SK-N-SH treated with all-trans-retinoic acid at 6 μM for 48 hours (cell line): ENCODE results near the gene SMTNL2.

Source experiments
- ATAC-seq: fragments of 200-7000 bp; cut with Tn5 transposase; 3 replicates; pipeline ENCODE4 v1.9.1; 2020; ENCODE audit warnings: mild to moderate bottlenecking, moderate library complexity
- ARNTL ChIP-seq: fragments of 450-650 bp; formaldehyde crosslinking; IDR thresholded peaks from 2 replicates; pipeline ENCODE4 v1.5.0; 2020; ENCODE audit warnings: low read depth, mild to moderate bottlenecking, moderate library complexity, borderline replicate concordance
- BACH2 ChIP-seq: fragments of 250-450 bp; sonication (Bioruptor Pico); IDR thresholded peaks from 2 replicates; pipeline ENCODE4 v1.9.0; 2021; ENCODE audit warnings: mild to moderate bottlenecking, borderline replicate concordance
- CSDC2 ChIP-seq: fragments of 250-450 bp; sonication (Bioruptor Pico); IDR thresholded peaks from 2 replicates; pipeline ENCODE4 v1.5.0; 2020; ENCODE audit warnings: mild to moderate bottlenecking, moderate library complexity
- ESRRG ChIP-seq: fragments of 250-450 bp; sonication (Bioruptor Pico); IDR thresholded peaks from 2 replicates; pipeline ENCODE4 v1.6.1; 2021; ENCODE audit warnings: mild to moderate bottlenecking
- GLIS3 ChIP-seq: fragments of 250-450 bp; sonication (Bioruptor Pico); IDR thresholded peaks from 2 replicates; pipeline ENCODE4 v1.5.0; 2020; ENCODE audit warnings: mild to moderate bottlenecking, moderate library complexity
- ISL1 ChIP-seq: fragments of 250-450 bp; sonication (Bioruptor Pico); IDR thresholded peaks from 2 replicates; pipeline ENCODE4 v2.1.2; 2022; ENCODE audit warnings: mild to moderate bottlenecking, moderate library complexity
- OSR1 ChIP-seq: fragments of 250-450 bp; sonication (Bioruptor Pico); IDR thresholded peaks from 2 replicates; pipeline ENCODE4 v1.8.0; 2022; ENCODE audit warnings: moderate library complexity, mild to moderate bottlenecking, inconsistent platforms
- PPARA ChIP-seq: fragments of 250-450 bp; sonication (Bioruptor Pico); IDR thresholded peaks from 2 replicates; pipeline ENCODE4 v1.5.0; 2020; ENCODE audit warnings: mild to moderate bottlenecking, borderline replicate concordance
- RARB ChIP-seq: fragments of 250-450 bp; sonication (Bioruptor Pico); IDR thresholded peaks from 2 replicates; pipeline ENCODE4 v1.8.0; 2021; ENCODE audit warnings: mild to moderate bottlenecking, moderate library complexity
- SNAI2 ChIP-seq: fragments of 250-450 bp; sonication (Bioruptor Pico); IDR thresholded peaks from 2 replicates; pipeline ENCODE4 v1.5.0; 2020; ENCODE audit warnings: mild to moderate bottlenecking, moderate library complexity
- TCF4 ChIP-seq: fragments of 250-450 bp; sonication (Bioruptor Pico); IDR thresholded peaks from 2 replicates; pipeline ENCODE4 v1.8.0; 2021; ENCODE audit warnings: mild to moderate bottlenecking, moderate library complexity, borderline replicate concordance
- TOX ChIP-seq: fragments of 250-450 bp; sonication (Bioruptor Pico); IDR thresholded peaks from 2 replicates; pipeline ENCODE4 v1.8.0; 2021; ENCODE audit warnings: mild to moderate bottlenecking, moderate library complexity, borderline replicate concordance
- ZC3H10 ChIP-seq: fragments of 250-450 bp; sonication (Bioruptor Pico); IDR thresholded peaks from 2 replicates; pipeline ENCODE4 v1.5.1; 2021; ENCODE audit warnings: mild to moderate bottlenecking, moderate library complexity
- ZFP3 ChIP-seq: fragments of 250-450 bp; sonication (Bioruptor Pico); IDR thresholded peaks from 2 replicates; pipeline ENCODE4 v1.5.0; 2020; ENCODE audit warnings: mild to moderate bottlenecking, moderate library complexity
- ZFP30 ChIP-seq: fragments of 450-650 bp; formaldehyde crosslinking; IDR thresholded peaks from 2 replicates; pipeline ENCODE4 v1.5.0; 2022; ENCODE audit warnings: mild to moderate bottlenecking, moderate library complexity
- ZNF565 ChIP-seq: fragments of 450-650 bp; formaldehyde crosslinking; conservative IDR thresholded peaks from 2 replicates; pipeline ENCODE4 v1.5.0; 2020; ENCODE audit warnings: low read depth, mild to moderate bottlenecking, moderate library complexity
- ZNF70 ChIP-seq: fragments of 450-650 bp; formaldehyde crosslinking; IDR thresholded peaks from 2 replicates; pipeline ENCODE4 v1.5.0; 2020; ENCODE audit warnings: mild to moderate bottlenecking, moderate library complexity
- ZNF8 ChIP-seq: fragments of 450-650 bp; formaldehyde crosslinking; IDR thresholded peaks from 2 replicates; pipeline ENCODE4 v1.5.0; 2020; ENCODE audit warnings: mild to moderate bottlenecking, moderate library complexity
- TF ChIP-seq, protein P1 (sequence below): fragments of 250-450 bp; sonication (Bioruptor Pico); IDR thresholded peaks from 2 replicates; pipeline ENCODE4 v1.8.0; 2021; ENCODE audit warnings: low read depth, mild to moderate bottlenecking, moderate library complexity, borderline replicate concordance
- TF ChIP-seq, protein P2 (sequence below): fragments of 250-450 bp; sonication (Bioruptor Pico); IDR thresholded peaks from 2 replicates; pipeline ENCODE4 v1.5.0; 2020; ENCODE audit warnings: mild to moderate bottlenecking, moderate library complexity
- TF ChIP-seq, protein P3 (sequence below): fragments of 250-450 bp; sonication (Bioruptor Pico); IDR thresholded peaks from 2 replicates; pipeline ENCODE4 v1.5.1; 2021; ENCODE audit warnings: mild to moderate bottlenecking, moderate library complexity
- TF ChIP-seq, protein P4 (sequence below): fragments of 250-450 bp; sonication (Bioruptor Pico); IDR thresholded peaks from 2 replicates; pipeline ENCODE4 v1.5.1; 2020; ENCODE audit warnings: low read depth, mild to moderate bottlenecking, moderate library complexity

SMTNL2 gene

DNA sequence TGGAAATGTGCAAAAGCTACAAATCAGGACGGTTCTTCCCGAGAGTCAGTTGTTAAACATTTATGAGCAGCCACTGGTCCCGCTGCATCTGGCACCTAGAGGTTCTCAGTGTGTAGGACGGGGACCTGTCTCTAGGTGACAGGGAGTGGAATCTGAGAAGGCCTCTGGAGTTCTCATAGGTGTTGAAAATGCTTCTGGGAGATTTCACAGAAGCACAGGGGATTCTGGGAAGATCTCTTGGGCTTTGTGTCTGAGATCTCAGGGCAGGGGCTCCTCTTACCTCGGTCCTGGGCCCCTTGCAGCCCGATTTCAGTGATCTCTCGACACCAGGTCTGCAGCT is 48.2 kb downstream of the SMTNL2 start:
- no peak for TF ChIP-seq ISL1 (CRISPR knock-in tag)
- TF ChIP-seq ZNF565 = no peak
- no peak for TF ChIP-seq ZFP3 (CRISPR knock-in tag)
- TF ChIP-seq SNAI2 (CRISPR knock-in tag) = no peak
- TF ChIP-seq OSR1 (CRISPR knock-in tag) = no peak
- TF ChIP-seq ZNF8 (CRISPR knock-in tag) = no peak
- no peak for TF ChIP-seq ZNF70
- TF ChIP-seq, protein P1, sequence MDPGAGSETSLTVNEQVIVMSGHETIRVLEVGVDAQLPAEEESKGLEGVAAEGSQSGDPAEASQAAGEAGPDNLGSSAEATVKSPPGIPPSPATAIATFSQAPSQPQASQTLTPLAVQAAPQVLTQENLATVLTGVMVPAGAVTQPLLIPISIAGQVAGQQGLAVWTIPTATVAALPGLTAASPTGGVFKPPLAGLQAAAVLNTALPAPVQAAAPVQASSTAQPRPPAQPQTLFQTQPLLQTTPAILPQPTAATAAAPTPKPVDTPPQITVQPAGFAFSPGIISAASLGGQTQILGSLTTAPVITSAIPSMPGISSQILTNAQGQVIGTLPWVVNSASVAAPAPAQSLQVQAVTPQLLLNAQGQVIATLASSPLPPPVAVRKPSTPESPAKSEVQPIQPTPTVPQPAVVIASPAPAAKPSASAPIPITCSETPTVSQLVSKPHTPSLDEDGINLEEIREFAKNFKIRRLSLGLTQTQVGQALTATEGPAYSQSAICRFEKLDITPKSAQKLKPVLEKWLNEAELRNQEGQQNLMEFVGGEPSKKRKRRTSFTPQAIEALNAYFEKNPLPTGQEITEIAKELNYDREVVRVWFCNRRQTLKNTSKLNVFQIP (CRISPR knock-in tag) = no peak
- TF ChIP-seq, all 23 proteins: peak for 0
- ATAC-seq = no peak

DNA sequence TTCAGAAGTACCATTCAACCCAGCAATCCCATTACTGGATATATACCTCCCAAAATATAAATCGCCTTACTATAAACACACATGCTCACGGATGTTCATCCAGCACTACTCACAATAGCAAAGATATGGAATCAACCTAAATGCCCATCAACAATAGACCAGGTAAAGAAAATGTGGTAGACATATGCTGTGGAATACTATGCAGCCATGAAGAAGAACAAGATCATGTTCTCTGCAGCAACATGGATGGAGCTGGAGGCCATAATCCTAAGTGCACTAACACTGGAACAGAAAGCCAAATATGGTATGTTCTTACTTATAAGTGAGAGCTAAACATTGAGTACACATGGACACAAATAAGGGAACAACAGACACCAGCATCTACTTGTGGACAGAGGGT is 49.3 kb downstream of the SMTNL2 start:
- TF ChIP-seq ZNF8 (CRISPR knock-in tag) = peak; percentile 83
- no peak for TF ChIP-seq ZNF70

DNA sequence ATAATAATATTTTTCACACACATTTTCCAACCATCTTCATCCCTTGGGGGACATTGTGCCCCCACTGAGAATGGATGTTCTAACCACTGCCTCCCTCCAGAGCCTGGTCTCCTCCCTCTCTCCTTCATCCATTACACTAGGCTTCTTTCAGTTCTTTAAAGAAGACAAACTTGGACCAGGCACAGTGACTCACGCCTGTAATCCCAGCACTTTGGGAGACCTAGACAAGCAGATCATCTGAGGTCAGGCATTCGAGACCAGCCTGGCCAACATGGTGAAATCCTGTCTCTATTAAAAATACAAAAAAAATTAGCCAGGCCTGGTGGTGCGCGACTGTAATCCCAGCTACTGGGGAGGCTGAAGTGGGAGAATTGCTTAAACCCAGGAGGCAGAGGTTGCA is 50.6 kb downstream of the SMTNL2 start:
- ATAC-seq = no peak
- no peak for TF ChIP-seq TOX (CRISPR knock-in tag)
- TF ChIP-seq, protein P2, sequence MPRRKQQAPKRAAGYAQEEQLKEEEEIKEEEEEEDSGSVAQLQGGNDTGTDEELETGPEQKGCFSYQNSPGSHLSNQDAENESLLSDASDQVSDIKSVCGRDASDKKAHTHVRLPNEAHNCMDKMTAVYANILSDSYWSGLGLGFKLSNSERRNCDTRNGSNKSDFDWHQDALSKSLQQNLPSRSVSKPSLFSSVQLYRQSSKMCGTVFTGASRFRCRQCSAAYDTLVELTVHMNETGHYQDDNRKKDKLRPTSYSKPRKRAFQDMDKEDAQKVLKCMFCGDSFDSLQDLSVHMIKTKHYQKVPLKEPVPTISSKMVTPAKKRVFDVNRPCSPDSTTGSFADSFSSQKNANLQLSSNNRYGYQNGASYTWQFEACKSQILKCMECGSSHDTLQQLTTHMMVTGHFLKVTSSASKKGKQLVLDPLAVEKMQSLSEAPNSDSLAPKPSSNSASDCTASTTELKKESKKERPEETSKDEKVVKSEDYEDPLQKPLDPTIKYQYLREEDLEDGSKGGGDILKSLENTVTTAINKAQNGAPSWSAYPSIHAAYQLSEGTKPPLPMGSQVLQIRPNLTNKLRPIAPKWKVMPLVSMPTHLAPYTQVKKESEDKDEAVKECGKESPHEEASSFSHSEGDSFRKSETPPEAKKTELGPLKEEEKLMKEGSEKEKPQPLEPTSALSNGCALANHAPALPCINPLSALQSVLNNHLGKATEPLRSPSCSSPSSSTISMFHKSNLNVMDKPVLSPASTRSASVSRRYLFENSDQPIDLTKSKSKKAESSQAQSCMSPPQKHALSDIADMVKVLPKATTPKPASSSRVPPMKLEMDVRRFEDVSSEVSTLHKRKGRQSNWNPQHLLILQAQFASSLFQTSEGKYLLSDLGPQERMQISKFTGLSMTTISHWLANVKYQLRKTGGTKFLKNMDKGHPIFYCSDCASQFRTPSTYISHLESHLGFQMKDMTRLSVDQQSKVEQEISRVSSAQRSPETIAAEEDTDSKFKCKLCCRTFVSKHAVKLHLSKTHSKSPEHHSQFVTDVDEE (CRISPR knock-in tag) = no peak
- TF ChIP-seq ZNF8 (CRISPR knock-in tag) = no peak

More for the DNA sequence above, 49.3 kb downstream of the SMTNL2 start:
- no peak for ATAC-seq

DNA sequence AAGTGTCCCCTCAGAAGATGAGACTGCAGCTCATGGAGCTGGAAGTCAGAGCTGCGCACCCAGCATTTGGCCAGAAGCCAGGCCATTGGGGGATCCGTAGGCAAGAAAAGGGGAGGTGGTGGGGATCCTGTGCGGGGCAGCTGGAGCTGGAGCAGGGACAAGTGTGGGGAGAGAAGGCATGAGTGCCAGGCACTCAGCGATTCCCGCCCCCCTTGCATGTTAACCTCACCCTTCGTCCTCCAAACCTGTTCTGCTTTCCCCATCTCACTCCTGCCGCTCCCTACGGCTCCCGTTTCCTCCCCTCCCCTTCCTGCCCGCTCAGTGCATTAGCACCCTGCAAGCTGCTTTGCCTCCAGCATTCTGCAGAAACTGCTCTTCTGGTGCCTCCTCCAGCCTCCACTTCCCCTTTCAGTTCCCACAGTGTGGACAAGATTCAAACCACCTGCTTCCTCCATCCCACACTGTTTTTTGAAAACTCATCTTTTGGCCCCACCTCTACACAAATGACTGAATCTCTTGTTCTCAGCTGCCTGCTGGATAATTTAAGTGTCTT is 51.6 kb downstream of the SMTNL2 start:
- TF ChIP-seq, protein P1 (CRISPR knock-in tag) = no peak
- TF ChIP-seq ARNTL (CRISPR knock-in tag) (no peak), ZNF8 (CRISPR knock-in tag) (no peak), TOX (CRISPR knock-in tag) (no peak), SNAI2 (CRISPR knock-in tag) (no peak), PPARA (CRISPR knock-in tag) (no peak), ISL1 (CRISPR knock-in tag) (no peak), GLIS3 (no peak), CSDC2 (CRISPR knock-in tag) (no peak), ZC3H10 (CRISPR knock-in tag) (no peak), OSR1 (CRISPR knock-in tag) (no peak), ESRRG (no peak), ZFP30 (no peak), BACH2 (CRISPR knock-in tag) (no peak), ZFP3 (CRISPR knock-in tag) (no peak), TCF4 (CRISPR knock-in tag) (no peak), RARB (CRISPR knock-in tag) (no peak)
- TF ChIP-seq, protein P3, sequence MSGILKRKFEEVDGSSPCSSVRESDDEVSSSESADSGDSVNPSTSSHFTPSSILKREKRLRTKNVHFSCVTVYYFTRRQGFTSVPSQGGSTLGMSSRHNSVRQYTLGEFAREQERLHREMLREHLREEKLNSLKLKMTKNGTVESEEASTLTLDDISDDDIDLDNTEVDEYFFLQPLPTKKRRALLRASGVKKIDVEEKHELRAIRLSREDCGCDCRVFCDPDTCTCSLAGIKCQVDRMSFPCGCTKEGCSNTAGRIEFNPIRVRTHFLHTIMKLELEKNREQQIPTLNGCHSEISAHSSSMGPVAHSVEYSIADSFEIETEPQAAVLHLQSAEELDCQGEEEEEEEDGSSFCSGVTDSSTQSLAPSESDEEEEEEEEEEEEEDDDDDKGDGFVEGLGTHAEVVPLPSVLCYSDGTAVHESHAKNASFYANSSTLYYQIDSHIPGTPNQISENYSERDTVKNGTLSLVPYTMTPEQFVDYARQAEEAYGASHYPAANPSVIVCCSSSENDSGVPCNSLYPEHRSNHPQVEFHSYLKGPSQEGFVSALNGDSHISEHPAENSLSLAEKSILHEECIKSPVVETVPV (CRISPR knock-in tag) = no peak
- TF ChIP-seq, protein P2 (CRISPR knock-in tag) = no peak
- TF ChIP-seq, protein P4, sequence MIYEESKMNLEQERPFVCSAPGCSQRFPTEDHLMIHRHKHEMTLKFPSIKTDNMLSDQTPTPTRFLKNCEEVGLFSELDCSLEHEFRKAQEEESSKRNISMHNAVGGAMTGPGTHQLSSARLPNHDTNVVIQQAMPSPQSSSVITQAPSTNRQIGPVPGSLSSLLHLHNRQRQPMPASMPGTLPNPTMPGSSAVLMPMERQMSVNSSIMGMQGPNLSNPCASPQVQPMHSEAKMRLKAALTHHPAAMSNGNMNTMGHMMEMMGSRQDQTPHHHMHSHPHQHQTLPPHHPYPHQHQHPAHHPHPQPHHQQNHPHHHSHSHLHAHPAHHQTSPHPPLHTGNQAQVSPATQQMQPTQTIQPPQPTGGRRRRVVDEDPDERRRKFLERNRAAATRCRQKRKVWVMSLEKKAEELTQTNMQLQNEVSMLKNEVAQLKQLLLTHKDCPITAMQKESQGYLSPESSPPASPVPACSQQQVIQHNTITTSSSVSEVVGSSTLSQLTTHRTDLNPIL = no peak
- TF ChIP-seq, all 23 proteins: peak for 0
- ATAC-seq = peak; percentile 31; the same call in 2 of the 3 replicates
